ENCODE results near the gene CUX1.

CUX1 gene

GRCh38 chr7:102080019-102080433, 262.6 kb downstream of the CUX1 start:
- DNase-seq (ENCODE audit: low read depth, low spot score) = no peak
- no peak overlapping the region for H3K4me3 ChIP-seq (ENCODE audit: low read depth, low read length)
- CTCF ChIA-PET = no interaction called here
- no peak for TF ChIP-seq CTCF (IDR thresholded peaks at IDR 0.05; ENCODE audit: insufficient read depth, low read length, missing control alignments)
- POLR2A ChIA-PET = no interaction called here

- DNase-seq (ENCODE audit: low read depth, low spot score) = no peak
These were observed 263.2 kb downstream of the CUX1 start for GRCh38 chr7:102080434-102081243.

DNA sequence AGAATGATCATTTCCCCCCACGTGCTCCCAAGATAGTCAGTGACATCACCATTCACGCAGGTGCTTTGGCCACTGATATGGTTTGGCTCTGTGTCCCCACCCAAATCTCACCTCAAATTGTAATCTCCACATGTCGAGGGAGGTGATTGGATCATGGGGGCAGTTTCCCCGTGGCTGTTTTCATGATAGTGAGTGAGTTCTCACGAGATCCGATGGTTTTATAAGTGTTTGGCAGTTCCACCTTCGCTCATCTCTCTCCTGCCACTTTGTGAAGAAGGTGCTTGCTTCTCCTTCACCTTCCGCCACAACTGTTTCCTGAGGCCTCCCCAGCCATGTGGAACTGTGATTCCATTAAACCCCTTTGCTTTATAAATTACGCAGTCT, 263.8 kb downstream of the CUX1 start:
- no peak overlapping the region for H3K4me3 ChIP-seq (ENCODE audit: low read depth, low read length)
- CTCF ChIA-PET = no interaction called here
- DNase-seq (ENCODE audit: low read depth, low spot score) = no peak
- no peak for TF ChIP-seq CTCF (IDR thresholded peaks at IDR 0.05; ENCODE audit: insufficient read depth, low read length, missing control alignments)
- POLR2A ChIA-PET = no interaction called here

More at GRCh38 chr7:102080434-102081243, 263.2 kb downstream of the CUX1 start:
- POLR2A ChIA-PET = no interaction called here
- no peak overlapping the region for H3K4me3 ChIP-seq (ENCODE audit: low read depth, low read length)
- TF ChIP-seq CTCF (IDR thresholded peaks at IDR 0.05; ENCODE audit: insufficient read depth, low read length, missing control alignments) = no peak
- CTCF ChIA-PET = no interaction called here

DNA sequence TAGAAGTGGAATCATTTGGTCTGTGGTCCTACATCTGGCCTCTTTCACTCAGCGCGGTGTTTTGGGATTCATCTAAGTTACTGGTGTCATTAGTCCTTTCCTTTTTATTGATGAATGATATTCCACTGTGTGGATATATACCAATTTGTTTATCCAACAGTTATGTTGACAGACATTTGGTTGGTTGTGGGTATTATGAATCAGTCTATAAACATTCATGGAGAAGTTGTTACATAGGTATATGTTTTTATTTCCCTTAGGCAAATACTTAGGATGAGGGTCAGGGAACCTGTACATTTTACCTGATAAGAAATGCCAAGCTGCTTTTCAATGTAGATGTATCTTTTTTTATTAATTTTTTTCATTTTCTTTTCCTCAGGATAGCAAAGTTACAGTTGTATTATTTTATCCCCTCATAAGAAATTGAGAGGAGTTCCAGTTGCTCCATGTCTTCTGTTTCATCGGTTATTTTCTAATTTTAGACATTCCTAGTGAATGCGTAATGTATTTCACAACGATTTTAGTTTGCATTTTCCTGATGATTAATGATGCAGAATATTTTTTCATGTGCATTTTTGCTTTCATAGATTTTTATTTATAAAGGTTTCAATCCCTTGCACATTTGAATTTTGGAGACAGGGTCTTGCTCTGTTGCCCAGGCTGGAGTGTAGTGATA, 265.4 kb downstream of the CUX1 start:
- H3K4me3 ChIP-seq (ENCODE audit: low read depth, low read length) = no peak overlapping the region
- DNase-seq (ENCODE audit: low read depth, low spot score) = no peak
- POLR2A ChIA-PET = no interaction called here
- no peak for TF ChIP-seq CTCF (IDR thresholded peaks at IDR 0.05; ENCODE audit: insufficient read depth, low read length, missing control alignments)
- CTCF ChIA-PET = interaction anchor here (1.3 to 1.6 kb wide), 2 partner anchors 9 to 11 kb away, joined by 3 read pairs; no protein-coding TSS in a partner anchor

DNA sequence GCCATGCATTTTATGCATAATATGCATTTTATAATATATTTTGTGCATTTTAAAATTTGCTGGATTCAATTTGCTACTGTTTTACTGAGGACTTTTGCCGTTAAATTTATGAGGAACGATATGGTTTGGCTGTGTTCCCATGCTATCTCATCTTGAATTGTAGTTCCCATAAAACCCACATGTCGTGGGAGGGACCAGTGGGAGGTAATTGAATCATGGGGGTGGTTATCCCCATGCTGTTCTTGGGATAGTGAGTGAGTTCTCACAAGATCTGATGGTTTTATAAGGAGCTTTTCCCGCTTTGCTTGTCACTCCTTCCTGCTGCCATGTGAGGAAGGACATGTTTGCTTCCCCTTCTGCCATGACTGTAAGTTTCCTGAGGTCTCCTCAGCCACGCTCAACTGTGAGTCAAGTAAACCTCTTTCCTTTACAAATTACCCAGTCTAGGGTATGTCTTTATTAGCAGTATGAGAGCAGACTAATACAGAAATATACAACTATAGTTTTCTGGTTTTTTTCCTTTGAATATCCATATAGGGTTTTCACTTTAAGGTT, 267.9 kb downstream of the CUX1 start:
- H3K4me3 ChIP-seq (ENCODE audit: low read depth, low read length) = no peak overlapping the region
- CTCF ChIA-PET = interaction anchor here (1.1 kb wide), 1 partner anchor 9 kb away, joined by 3 read pairs; no protein-coding TSS in a partner anchor
- DNase-seq (ENCODE audit: low read depth, low spot score) = no peak
- no peak for TF ChIP-seq CTCF (IDR thresholded peaks at IDR 0.05; ENCODE audit: insufficient read depth, low read length, missing control alignments)
- POLR2A ChIA-PET = no interaction called here
